RWPE2 (cell line): ENCODE measurements around the gene NLN.
A peak's percentile ranks its signal among the peaks of the same experiment; 100 is the strongest.

Experiments
- ATAC-seq: fragments of 200-7000 bp; cut with Tn5 transposase; 3 replicates; pipeline ENCODE4 v1.9.1; 2021; ENCODE audit warnings: low read depth
- DNase-seq: peaks from one replicate; pipeline ENCODE4 v3.0.0-alpha.2; 2020; ENCODE audit warnings: low spot score
- H3K27ac ChIP-seq: fragments of 450-650 bp; 2 replicates; pipeline ENCODE4 v1.5.1; 2017; ENCODE audit warnings: mild to moderate bottlenecking; ENCODE audit not compliant: poor library complexity, severe bottlenecking
- H3K27me3 ChIP-seq: fragments of 250-450 bp; sonication (Bioruptor Pico); 2 replicates; pipeline ENCODE4 v1.5.1; 2021; ENCODE audit warnings: mild to moderate bottlenecking, moderate library complexity; ENCODE audit not compliant: insufficient read depth, poor library complexity, severe bottlenecking
- H3K36me3 ChIP-seq: fragments of 250-450 bp; sonication (Bioruptor Pico); 2 replicates; pipeline ENCODE4 v1.5.1; 2020; ENCODE audit warnings: low read depth, mild to moderate bottlenecking, moderate library complexity
- H3K4me1 ChIP-seq: fragments of 250-450 bp; sonication (Bioruptor Pico); 2 replicates; pipeline ENCODE4 v1.5.1; 2021; ENCODE audit warnings: mild to moderate bottlenecking, moderate library complexity; ENCODE audit not compliant: insufficient read depth, poor library complexity, severe bottlenecking
- H3K4me3 ChIP-seq: fragments of 250-450 bp; sonication (Bioruptor Pico); 2 replicates; pipeline ENCODE4 v1.5.1; 2021; ENCODE audit warnings: mild to moderate bottlenecking, moderate library complexity; ENCODE audit not compliant: severe bottlenecking
- H3K9me3 ChIP-seq: fragments of 250-450 bp; sonication (Bioruptor Pico); 2 replicates; pipeline ENCODE4 v1.5.1; 2021; ENCODE audit warnings: mild to moderate bottlenecking, moderate library complexity; ENCODE audit not compliant: severe bottlenecking
- TF ChIP-seq, protein P1 (sequence below): fragments of 450-650 bp; IDR thresholded peaks from one replicate; pipeline ENCODE4 v1.5.1; 2017; ENCODE audit warnings: mild to moderate bottlenecking, moderate library complexity; ENCODE audit not compliant: poor library complexity, severe bottlenecking

The NLN gene

DNA sequence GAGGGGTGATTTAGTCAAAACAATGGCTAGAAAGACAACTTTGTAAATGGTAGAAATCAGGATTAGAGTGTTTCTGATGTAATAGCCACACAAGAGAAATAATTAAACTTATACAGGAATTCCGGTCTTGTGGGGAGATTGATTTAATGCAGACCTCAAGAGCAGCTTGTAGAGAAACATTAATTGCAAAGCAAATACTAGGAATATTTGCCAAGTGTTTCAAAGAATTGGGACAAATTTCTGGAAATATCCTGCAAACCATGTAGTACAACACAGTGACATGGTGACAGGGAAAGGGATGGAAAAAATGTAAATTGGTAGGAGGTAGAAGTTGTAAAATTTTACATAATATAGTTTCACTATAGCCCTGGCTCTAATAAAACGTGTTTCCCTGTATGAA lies 28.9 kb downstream of the NLN start:
- Histone ChIP-seq H3K27ac (no peak overlapping the region), H3K36me3 (no peaks in the 10 kb centered on the region), H3K27me3 (no peaks in the 10 kb centered on the region), H3K4me1 (no peaks in the 10 kb centered on the region), H3K4me3 (no peak overlapping the region), H3K9me3 (no peaks in the 10 kb centered on the region)
- DNase-seq (no peak), ATAC-seq (no peak)
- TF ChIP-seq, protein P1, sequence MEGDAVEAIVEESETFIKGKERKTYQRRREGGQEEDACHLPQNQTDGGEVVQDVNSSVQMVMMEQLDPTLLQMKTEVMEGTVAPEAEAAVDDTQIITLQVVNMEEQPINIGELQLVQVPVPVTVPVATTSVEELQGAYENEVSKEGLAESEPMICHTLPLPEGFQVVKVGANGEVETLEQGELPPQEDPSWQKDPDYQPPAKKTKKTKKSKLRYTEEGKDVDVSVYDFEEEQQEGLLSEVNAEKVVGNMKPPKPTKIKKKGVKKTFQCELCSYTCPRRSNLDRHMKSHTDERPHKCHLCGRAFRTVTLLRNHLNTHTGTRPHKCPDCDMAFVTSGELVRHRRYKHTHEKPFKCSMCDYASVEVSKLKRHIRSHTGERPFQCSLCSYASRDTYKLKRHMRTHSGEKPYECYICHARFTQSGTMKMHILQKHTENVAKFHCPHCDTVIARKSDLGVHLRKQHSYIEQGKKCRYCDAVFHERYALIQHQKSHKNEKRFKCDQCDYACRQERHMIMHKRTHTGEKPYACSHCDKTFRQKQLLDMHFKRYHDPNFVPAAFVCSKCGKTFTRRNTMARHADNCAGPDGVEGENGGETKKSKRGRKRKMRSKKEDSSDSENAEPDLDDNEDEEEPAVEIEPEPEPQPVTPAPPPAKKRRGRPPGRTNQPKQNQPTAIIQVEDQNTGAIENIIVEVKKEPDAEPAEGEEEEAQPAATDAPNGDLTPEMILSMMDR, result no peak

GRCh38 chr5:65753189-65753588 lies 31.2 kb downstream of the NLN start:
- Histone ChIP-seq H3K9me3 (no peaks in the 10 kb centered on the region), H3K27me3 (no peaks in the 10 kb centered on the region), H3K4me3 (no peak overlapping the region), H3K36me3 (no peaks in the 10 kb centered on the region; the same call in 1 of the 2 replicates), H3K27ac (no peak overlapping the region), H3K4me1 (no peaks in the 10 kb centered on the region)
- ATAC-seq (no peak), DNase-seq (no peak)
- TF ChIP-seq, protein P1, result no peak

GRCh38 chr5:65758546-65759144 lies 36.6 kb downstream of the NLN start:
- DNase-seq (no peak), ATAC-seq (no peak)
- TF ChIP-seq, protein P1, result no peak
- peaks cover 23% of the 10 kb centered on the region for H3K36me3 ChIP-seq
- H3K4me1 ChIP-seq, result no peaks in the 10 kb centered on the region
- no peak overlapping the region for H3K4me3 ChIP-seq
- H3K27me3 ChIP-seq, result no peaks in the 10 kb centered on the region
- no peak overlapping the region for H3K27ac ChIP-seq
- no peaks in the 10 kb centered on the region for H3K9me3 ChIP-seq

DNA sequence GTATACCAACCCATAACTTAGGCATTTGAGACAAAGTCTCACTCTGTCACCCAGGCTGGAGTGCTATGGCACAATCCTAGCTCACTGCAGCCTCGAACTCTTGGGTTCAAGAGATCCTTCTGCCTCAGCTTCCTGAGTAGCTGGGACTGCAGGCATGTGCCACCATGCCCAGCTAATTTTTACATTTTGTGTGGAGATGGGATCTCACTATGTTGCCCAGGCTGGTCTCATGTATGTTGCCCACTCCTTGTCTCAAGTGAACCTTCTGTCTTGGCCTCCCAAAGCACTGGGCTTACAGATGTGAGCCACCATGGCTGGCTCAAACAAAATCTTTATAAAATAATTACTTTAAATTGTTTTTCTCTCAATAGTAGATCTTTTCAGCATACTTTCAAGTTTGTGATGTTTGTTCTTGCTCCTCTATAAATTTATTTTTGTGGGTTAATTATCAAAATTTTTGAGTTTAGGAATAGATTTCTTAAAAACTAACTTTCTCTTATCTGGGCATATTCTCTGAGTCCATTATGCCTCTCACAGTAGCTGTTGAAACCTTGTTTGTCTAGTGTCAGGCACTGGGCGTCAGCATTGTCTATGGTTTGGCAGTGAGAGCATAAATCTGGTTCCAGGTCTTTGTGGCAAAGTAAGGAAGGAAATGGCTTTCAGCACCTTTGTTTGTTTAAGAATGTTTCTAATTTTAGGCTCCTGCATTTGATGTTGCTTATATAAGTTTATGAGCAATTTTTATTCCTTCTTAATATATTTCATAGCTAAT lies 38.7 kb downstream of the NLN start:
- H3K9me3 ChIP-seq, result no peaks in the 10 kb centered on the region
- DNase-seq (no peak), ATAC-seq (peak; percentile 88)
- TF ChIP-seq, protein P1, result peak; percentile 48
- no peaks in the 10 kb centered on the region for H3K27me3 ChIP-seq
- H3K27ac ChIP-seq, result no peak overlapping the region
- no peak overlapping the region for H3K4me3 ChIP-seq
- H3K4me1 ChIP-seq, result no peaks in the 10 kb centered on the region
- peaks cover 31% of the 10 kb centered on the region for H3K36me3 ChIP-seq

- Histone ChIP-seq H3K4me3 (no peak overlapping the region), H3K4me1 (no peaks in the 10 kb centered on the region), H3K27me3 (no peaks in the 10 kb centered on the region), H3K36me3 (peaks cover 31% of the 10 kb centered on the region), H3K27ac (no peak overlapping the region), H3K9me3 (no peaks in the 10 kb centered on the region)
- peak; percentile 44; the same call in 2 of the 3 replicates for ATAC-seq
- DNase-seq, result no peak
- TF ChIP-seq, protein P1, result no peak
Measured at GRCh38 chr5:65762234-65762633, 40.2 kb downstream of the NLN start.
